ENCODE measurements around the gene MAP4K1.

DNA sequence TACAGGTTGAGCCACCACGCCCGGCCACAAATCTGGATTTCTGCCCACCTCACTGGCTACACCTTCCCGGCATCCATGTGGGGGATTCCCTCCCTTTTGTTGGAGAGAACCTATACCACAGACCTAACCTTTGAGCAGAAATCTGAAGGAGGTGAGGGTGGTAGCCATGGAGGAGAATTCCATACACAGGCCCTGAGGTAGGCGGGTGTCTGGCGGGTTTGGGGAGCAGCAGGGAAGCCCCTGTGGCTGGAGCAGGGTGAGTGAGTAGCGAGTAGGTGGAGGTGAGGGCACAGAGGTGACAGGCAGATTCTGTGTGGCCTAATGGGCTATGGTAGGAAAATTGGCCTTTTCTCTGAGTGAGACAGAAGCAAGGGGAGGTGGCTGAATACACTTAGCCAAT, 11.8 kb upstream of the MAP4K1 start:
- TF ChIP-seq CTCF (conservative IDR thresholded peaks at IDR 0.05; ENCODE audit: low read depth, low read length) = no peak
- TF ChIP-seq EZH2 (IDR thresholded peaks at IDR 0.05; ENCODE audit: borderline replicate concordance, low read depth, low read length, poor library complexity, severe bottlenecking) = no peak

Measured in A673 (cell line).